Ovary (tissue), 9 donors: ENCODE results near the gene MORN1. TPM values are rescaled to one million over a fixed set of nuclear protein-coding genes. Genes with fewer than 3 reads are reported as not detected.

Source experiments
- DNase-seq, 5 donors: peaks; one replicate each; pipeline ENCODE4 v3.0.0-alpha.2; 2019 to 2020
- H3K27ac ChIP-seq, 2 donors: fragments of 200-600 bp; one replicate each; pipeline versions ENCODE4 v1.5.1 to v1.8.0; 2019 to 2022
- H3K27me3 ChIP-seq: fragments of 200-600 bp; one replicate; pipeline ENCODE4 v1.8.0; 2022
- H3K36me3 ChIP-seq: fragments of 200-600 bp; sonication (generic); one replicate; pipeline ENCODE4 v1.5.1; 2019
- H3K4me1 ChIP-seq: one replicate; pipeline ENCODE4 v1.8.1; 2013; ENCODE audit warnings: mild to moderate bottlenecking, moderate library complexity; ENCODE audit not compliant: insufficient read depth
- H3K4me3 ChIP-seq: fragments of 200-600 bp; sonication (generic); one replicate; pipeline ENCODE4 v1.5.1; 2017
- H3K9me3 ChIP-seq, 2 donors: fragments of 200-600 bp in 1 of 2; sonication (generic) in 1 of 2; one replicate each; pipeline versions ENCODE4 v1.5.1 to v1.8.1; 2013 to 2019; ENCODE audit warnings: mild to moderate bottlenecking in 1 of 2, moderate library complexity in 1 of 2
- CTCF ChIP-seq, 3 donors: fragments of 450-650 bp in 2 of 3; fragments of 200-600 bp in 1 of 3; IDR thresholded peaks; one replicate each; pipeline versions ENCODE4 v1.5.1 to v1.8.0; 2016 to 2022; ENCODE audit warnings: antibody characterized with exemption in 3 of 3, mild to moderate bottlenecking in 1 of 3
- EP300 ChIP-seq: sonication (generic); formaldehyde crosslinking; IDR thresholded peaks from one replicate; pipeline ENCODE4 v1.6.1; 2017; ENCODE audit warnings: antibody characterized with exemption
- POLR2A ChIP-seq: fragments of 450-650 bp; IDR thresholded peaks from one replicate; pipeline ENCODE4 v1.6.1; 2017; ENCODE audit warnings: antibody characterized with exemption, mild to moderate bottlenecking, moderate library complexity
- WGBS, 3 donors: extraction: QIAGEN DNeasy Blood & Tissue Kit in 1 of 3; methylation state at CpG; one replicate each; pipeline versions ENCODE4 v1.1.5 to v1.1.7; 2013 to 2017; 5-methylcytosine and 5-hydroxymethylcytosine counted together
- intact Hi-C, 4 donors: fragments of 100-400 bp; cut with DNase I; formaldehyde crosslinking; loops; one replicate each; pipeline versions ENCODE4 v1.11.0 to v1.15.1; 2022 to 2023
- polyA plus RNA-seq, 2 donors: library from polyadenylated mRNA; stranded (reverse); fragments of 200-250 nt in 1 of 2; fragments of 350-450 nt in 1 of 2; fragmentation: Illumina TruSeq in 1 of 2; extraction: RNeasy Lipid Tissue Mini Kit (QIAGEN cat#74804) in 1 of 2; gene quantifications; one replicate each; pipeline ENCODE4 v1.2.3, GENCODE V29; 2013 to 2014
- total RNA-seq, 7 donors: library from RNA; depleted of rRNA in 2 of 7; stranded (reverse); fragments of >200 nt in 2 of 7; fragmentation: NEBNext Ultra II Directional in 3 of 7; extraction: Animal tissue kit (Norgen Biotek cat#: 25700) in 3 of 7; gene quantifications; one replicate each; pipeline versions ENCODE4 v1.1.0 to v1.2.4, GENCODE V29; 2016 to 2023
- donor health status: DM: no; HTN: no; CAD: no; lungs with moderate emphysema.
- donor health status: DM: no; HTN: no; CAD: no.
- donor health status: Bipolar disorder and iron deficiency.
- donor health status: DM: yes; HTN: yes; CAD: no.
- donor health status: DM: no; HTN: no; CAD: no.
- donor health status: DM: yes; HTN: yes; CAD: no.

MORN1 gene
- total and polyA plus RNA-seq, 9 donors, result 1.7 to 24.2 (median 17.7) TPM

- peaks cover 28% of the 10 kb centered on the region for H3K4me1 ChIP-seq
- no peaks in the 10 kb centered on the region for H3K9me3 ChIP-seq
- H3K36me3 ChIP-seq, result no peaks in the 10 kb centered on the region
- no peak overlapping the region for H3K27ac ChIP-seq
- no peaks in the 10 kb centered on the region for H3K27me3 ChIP-seq
- no peak for DNase-seq
- WGBS, 3 donors, result 91 to 95% (median 93%) methylated on average over 30 to 32 of the region's 32 CpGs
- intact Hi-C loops, result loop anchor here in 3 of 4 donors (5.0 to 10.0 kb wide), 4 partner anchors 65 to 123 kb away; partner anchors contain the start of gene FAAP20 (in 1 of the 3)
- no peak for TF ChIP-seq CTCF (IDR thresholded peaks at IDR 0.05)
- no peak for TF ChIP-seq EP300
- TF ChIP-seq POLR2A, result no peak
- H3K4me3 ChIP-seq, result no peak overlapping the region
These were observed 73.9 kb downstream of the MORN1 start for GRCh38 chr1:2317230-2318065.

GRCh38 chr1:2316451-2316961 lies 74.8 kb downstream of the MORN1 start:
- Histone ChIP-seq H3K4me3 (no peak overlapping the region), H3K9me3 (no peaks in the 10 kb centered on the region), H3K36me3 (no peaks in the 10 kb centered on the region), H3K27me3 (no peaks in the 10 kb centered on the region), H3K27ac (peak overlapping the region in 1 of 2 donors; percentile 61), H3K4me1 (peaks cover 32% of the 10 kb centered on the region)
- intact Hi-C loops, result loop anchor here in 3 of 4 donors (5.0 to 10.0 kb wide), 4 partner anchors 66 to 122 kb away; partner anchors contain the start of gene FAAP20 (in 1 of the 3)
- no peak for DNase-seq
- WGBS, 3 donors, result 70 to 78% (median 73%) methylated on average over 12 to 16 of the region's 16 CpGs
- TF ChIP-seq POLR2A (no peak), EP300 (no peak), CTCF (IDR thresholded peaks at IDR 0.05) (no peak)

GRCh38 chr1:2315674-2316450 lies 75.5 kb downstream of the MORN1 start:
- peaks cover 28% of the 10 kb centered on the region for H3K4me1 ChIP-seq
- no peaks in the 10 kb centered on the region for H3K27me3 ChIP-seq
- no peaks in the 10 kb centered on the region for H3K36me3 ChIP-seq
- intact Hi-C loops, result loop anchor here in 3 of 4 donors (5.0 to 10.0 kb wide), 4 partner anchors 66 to 121 kb away; partner anchors contain the start of gene FAAP20 (in 1 of the 3)
- H3K4me3 ChIP-seq, result no peak overlapping the region
- TF ChIP-seq EP300 (no peak), POLR2A (no peak), CTCF (IDR thresholded peaks at IDR 0.05) (no peak)
- peak in 2 of 5 donors; percentile 43 to 62 for DNase-seq
- H3K27ac ChIP-seq, result peak overlapping the region; percentile 61 to 75
- 63 to 71% (median 67%) methylated on average over 17 to 21 of the region's 21 CpGs for WGBS, 3 donors
- no peaks in the 10 kb centered on the region for H3K9me3 ChIP-seq
